ENCODE results near the gene EVPL.

Gene EVPL

GRCh38 chr17:75998327-75998795 is 28.7 kb downstream of the EVPL start:
- no peak for TF ChIP-seq CTCF (IDR thresholded peaks at IDR 0.05; ENCODE audit: low read depth, low read length)
- no peak for DNase-seq (ENCODE audit: low read depth in 2 of 2)
- no peak overlapping the region for H3K4me3 ChIP-seq (replicated peaks in 1 of 2; ENCODE audit: low read depth in 2 of 2, low read length in 2 of 2)

GRCh38 chr17:75996665-75997590 is 30.2 kb downstream of the EVPL start:
- no peak for TF ChIP-seq CTCF (IDR thresholded peaks at IDR 0.05; ENCODE audit: low read depth, low read length)
- H3K4me3 ChIP-seq (replicated peaks in 1 of 2; ENCODE audit: low read depth in 2 of 2, low read length in 2 of 2), result no peak overlapping the region
- peak; percentile 44 to 48 for DNase-seq (ENCODE audit: low read depth in 2 of 2)

GRCh38 chr17:75995385-75995925 is 31.7 kb downstream of the EVPL start:
- DNase-seq (ENCODE audit: low read depth in 2 of 2), result no peak
- no peak for TF ChIP-seq CTCF (IDR thresholded peaks at IDR 0.05; ENCODE audit: low read depth, low read length)
- H3K4me3 ChIP-seq (replicated peaks in 1 of 2; ENCODE audit: low read depth in 2 of 2, low read length in 2 of 2), result no peak overlapping the region

GRCh38 chr17:75994802-75995370 is 32.2 kb downstream of the EVPL start:
- DNase-seq (ENCODE audit: low read depth in 2 of 2), result no peak
- no peak for TF ChIP-seq CTCF (IDR thresholded peaks at IDR 0.05; ENCODE audit: low read depth, low read length)
- H3K4me3 ChIP-seq (replicated peaks in 1 of 2; ENCODE audit: low read depth in 2 of 2, low read length in 2 of 2), result no peak overlapping the region

- no peak for DNase-seq (ENCODE audit: low read depth in 2 of 2)
- no peak for TF ChIP-seq CTCF (IDR thresholded peaks at IDR 0.05; ENCODE audit: low read depth, low read length)
- no peak overlapping the region for H3K4me3 ChIP-seq (replicated peaks in 1 of 2; ENCODE audit: low read depth in 2 of 2, low read length in 2 of 2)
These were observed 35.7 kb downstream of the EVPL start for GRCh38 chr17:75991396-75991795.

- no peak overlapping the region for H3K4me3 ChIP-seq (replicated peaks in 1 of 2; ENCODE audit: low read depth in 2 of 2, low read length in 2 of 2)
- DNase-seq (ENCODE audit: low read depth in 2 of 2), result no peak
These were observed 40.1 kb downstream of the EVPL start for GRCh38 chr17:75987041-75987440.

More at GRCh38 chr17:75987041-75987440, 40.1 kb downstream of the EVPL start:
- TF ChIP-seq CTCF (IDR thresholded peaks at IDR 0.05; ENCODE audit: low read depth, low read length), result no peak
